GM12878 (cell line): ENCODE data around the gene NFYC. TPM values are rescaled to one million over a fixed set of nuclear protein-coding genes. Genes with fewer than 3 reads are reported as not detected.

ENCODE experiments used
- ATF7 ChIP-seq: fragments of 450-650 bp; IDR thresholded peaks from 2 replicates; pipeline ENCODE4 v1.6.1; 2016; ENCODE audit warnings: low read depth, mild to moderate bottlenecking
- CREM ChIP-seq: IDR thresholded peaks from 2 replicates; pipeline ENCODE4 v1.6.1; 2014; ENCODE audit warnings: antibody characterized with exemption, low read depth
- ETV6 ChIP-seq, 2 experiments: fragments of 450-650 bp in 1 of 2; IDR thresholded peaks in 1 of 2; conservative IDR thresholded peaks in 1 of 2; 2 replicates each; pipeline ENCODE4 v1.6.1; 2014; ENCODE audit warnings: antibody characterized with exemption in 1 of 2, borderline replicate concordance in 1 of 2, low read depth in 1 of 2, mild to moderate bottlenecking in 1 of 2, moderate library complexity in 1 of 2
- FOS ChIP-seq: IDR thresholded peaks from 3 replicates; pipeline ENCODE4 v1.6.1; 2011; ENCODE audit warnings: borderline replicate concordance; ENCODE audit not compliant: insufficient read length; ENCODE audit errors: extremely low read depth
- FOXM1 ChIP-seq: IDR thresholded peaks from 2 replicates; pipeline ENCODE4 v1.6.1; 2012; ENCODE audit warnings: low read depth, mild to moderate bottlenecking, inconsistent platforms, low read length, moderate library complexity
- HCFC1 ChIP-seq: fragments of 150-350 bp; IDR thresholded peaks from 2 replicates; pipeline ENCODE4 v1.6.1; 2014; ENCODE audit warnings: low read length
- NFYA ChIP-seq: IDR thresholded peaks from 2 replicates; pipeline ENCODE4 v1.6.1; 2011; ENCODE audit warnings: low read depth, mild to moderate bottlenecking, low read length, improper control_type of control experiment, borderline replicate concordance
- NFYB ChIP-seq: IDR thresholded peaks from 2 replicates; pipeline ENCODE4 v1.6.1; 2011; ENCODE audit warnings: low read depth, mild to moderate bottlenecking, low read length, improper control_type of control experiment, moderate library complexity; ENCODE audit not compliant: insufficient read depth
- RELA ChIP-seq: fragments of 450-650 bp; IDR thresholded peaks from 2 replicates; pipeline ENCODE4 v1.8.0; 2014; ENCODE audit warnings: borderline replicate concordance; ENCODE audit not compliant: partially characterized antibody
- SREBF1 ChIP-seq: IDR thresholded peaks from 2 replicates; pipeline ENCODE4 v1.6.1; 2012; ENCODE audit warnings: mild to moderate bottlenecking, low read length
- SUPT20H ChIP-seq: IDR thresholded peaks from 2 replicates; pipeline ENCODE4 v1.6.1; 2011; ENCODE audit warnings: low read depth, mild to moderate bottlenecking, low read length, moderate library complexity, borderline replicate concordance; ENCODE audit not compliant: control insufficient read depth
- TBL1XR1 ChIP-seq: IDR thresholded peaks from 2 replicates; pipeline ENCODE4 v1.6.1; 2012; ENCODE audit warnings: low read depth, low read length, improper control_type of control experiment
- ZNF24 ChIP-seq: fragments of 450-650 bp; IDR thresholded peaks from 2 replicates; pipeline ENCODE4 v1.6.1; 2017; ENCODE audit warnings: antibody characterized with exemption, mild to moderate bottlenecking
- polyA plus RNA-seq, 11 experiments: library from polyadenylated mRNA; depleted of rRNA in 4 of 11; unstranded in 6 of 11; stranded (reverse) in 5 of 11; fragments of >200 nt; fragmentation: Nextera tagmentation in 4 of 11; fragmentation: Illumina TruSeq in 1 of 11; extraction: Ambion mirVana in 4 of 11; extraction: Trizol in 1 of 11; gene quantifications; 1 replicate in 1 of 11; 2 replicates in 10 of 11; pipeline versions ENCODE4 v1.2.1 to v1.2.3, GENCODE V29; 2011 to 2016; ENCODE audit warnings: inconsistent platforms in 2 of 11, missing spikeins in 2 of 11, low read depth in 1 of 11
- total RNA-seq, 4 experiments: library from RNA; depleted of rRNA in 3 of 4; stranded (reverse); fragments of >200 nt in 3 of 4; fragmentation: Illumina TruSeq in 1 of 4; extraction: Trizol in 1 of 4; gene quantifications; 2 replicates each; pipeline versions ENCODE4 v1.2.1 to v1.2.3, GENCODE V29; 2013 to 2021
- TF ChIP-seq, protein P1 (sequence below): IDR thresholded peaks from 2 replicates; pipeline ENCODE4 v1.6.1; 2011; ENCODE audit warnings: low read depth, low read length, improper control_type of control experiment, borderline replicate concordance
- TF ChIP-seq, protein P2 (sequence below): fragments of 450-650 bp; IDR thresholded peaks from 2 replicates; pipeline ENCODE4 v1.6.1; 2017; ENCODE audit warnings: mild to moderate bottlenecking
- TF ChIP-seq, protein P3 (sequence below): fragments of 450-650 bp; IDR thresholded peaks from 2 replicates; pipeline ENCODE4 v1.6.1; 2016; ENCODE audit warnings: mild to moderate bottlenecking
- TF ChIP-seq, protein P4 (sequence below): fragments of 450-650 bp; formaldehyde crosslinking; IDR thresholded peaks from 2 replicates; pipeline ENCODE4 v1.4.0; 2020; ENCODE audit warnings: mild to moderate bottlenecking, moderate library complexity

NFYC gene
- total and polyA plus RNA-seq, 10 of the 15 experiments (the other 5 are each of a cell fraction or from before 2014, with no cell fraction given), result 4.3 to 84.2 (median 58.3) TPM

DNA sequence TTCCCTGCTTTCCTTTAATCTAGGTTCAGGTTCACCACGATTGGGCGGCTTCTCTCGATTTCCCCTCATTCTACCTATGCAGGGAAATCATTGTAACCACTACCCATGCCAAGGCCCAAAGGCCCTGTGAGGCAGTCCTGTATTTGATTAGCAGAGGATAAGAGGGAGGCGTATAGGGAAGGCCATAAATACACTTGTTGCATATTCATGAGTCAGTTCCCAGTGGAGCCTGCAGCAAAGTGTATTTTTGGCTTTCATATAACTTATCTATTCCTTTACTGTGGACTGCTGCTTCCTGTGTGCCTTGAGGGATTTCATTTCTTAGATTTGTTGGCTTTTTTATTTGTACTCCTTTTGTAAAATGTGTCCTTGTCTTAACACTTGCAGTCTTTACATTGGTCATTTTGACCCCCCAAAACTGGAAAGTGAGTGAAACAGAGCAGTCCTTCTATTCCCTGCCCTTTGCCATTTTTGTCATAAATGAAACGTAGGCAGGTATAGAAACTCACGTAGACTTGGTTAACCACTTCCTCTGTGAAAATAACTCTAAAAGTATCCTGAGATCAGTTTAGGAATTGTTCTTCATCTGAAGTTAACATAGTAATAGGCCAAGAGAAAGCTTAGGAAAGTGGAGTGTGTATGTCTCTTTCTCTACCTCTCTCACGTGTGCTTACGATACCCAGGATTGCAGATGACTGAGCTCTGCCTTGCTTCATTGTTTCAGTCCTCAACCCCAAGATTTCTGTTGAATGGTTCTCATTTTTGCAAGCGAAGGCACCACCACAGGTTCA, 72.4 kb downstream of the NFYC start (continued):
- TF ChIP-seq, protein P1, sequence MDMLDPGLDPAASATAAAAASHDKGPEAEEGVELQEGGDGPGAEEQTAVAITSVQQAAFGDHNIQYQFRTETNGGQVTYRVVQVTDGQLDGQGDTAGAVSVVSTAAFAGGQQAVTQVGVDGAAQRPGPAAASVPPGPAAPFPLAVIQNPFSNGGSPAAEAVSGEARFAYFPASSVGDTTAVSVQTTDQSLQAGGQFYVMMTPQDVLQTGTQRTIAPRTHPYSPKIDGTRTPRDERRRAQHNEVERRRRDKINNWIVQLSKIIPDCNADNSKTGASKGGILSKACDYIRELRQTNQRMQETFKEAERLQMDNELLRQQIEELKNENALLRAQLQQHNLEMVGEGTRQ, result no peak; the same call in 1 of the 2 replicates
- TF ChIP-seq, protein P2, sequence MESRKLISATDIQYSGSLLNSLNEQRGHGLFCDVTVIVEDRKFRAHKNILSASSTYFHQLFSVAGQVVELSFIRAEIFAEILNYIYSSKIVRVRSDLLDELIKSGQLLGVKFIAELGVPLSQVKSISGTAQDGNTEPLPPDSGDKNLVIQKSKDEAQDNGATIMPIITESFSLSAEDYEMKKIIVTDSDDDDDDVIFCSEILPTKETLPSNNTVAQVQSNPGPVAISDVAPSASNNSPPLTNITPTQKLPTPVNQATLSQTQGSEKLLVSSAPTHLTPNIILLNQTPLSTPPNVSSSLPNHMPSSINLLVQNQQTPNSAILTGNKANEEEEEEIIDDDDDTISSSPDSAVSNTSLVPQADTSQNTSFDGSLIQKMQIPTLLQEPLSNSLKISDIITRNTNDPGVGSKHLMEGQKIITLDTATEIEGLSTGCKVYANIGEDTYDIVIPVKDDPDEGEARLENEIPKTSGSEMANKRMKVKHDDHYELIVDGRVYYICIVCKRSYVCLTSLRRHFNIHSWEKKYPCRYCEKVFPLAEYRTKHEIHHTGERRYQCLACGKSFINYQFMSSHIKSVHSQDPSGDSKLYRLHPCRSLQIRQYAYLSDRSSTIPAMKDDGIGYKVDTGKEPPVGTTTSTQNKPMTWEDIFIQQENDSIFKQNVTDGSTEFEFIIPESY, result no peak
- TF ChIP-seq CREM, result peak; percentile 74
- no peak for TF ChIP-seq RELA
- TF ChIP-seq ETV6 (conservative IDR thresholded peaks at IDR 0.05 in 1 of 2, IDR thresholded peaks at IDR 0.05 in 1 of 2; ENCODE audit: borderline replicate concordance in 1 of 2, low read depth in 1 of 2), result no peak
- TF ChIP-seq NFYA, result no peak
- no peak for TF ChIP-seq TBL1XR1
- peak; percentile 47; the same call in 1 of the 2 replicates for TF ChIP-seq ATF7
- TF ChIP-seq FOS, result no peak
- no peak for TF ChIP-seq NFYB
- TF ChIP-seq SUPT20H, result no peak
- TF ChIP-seq, protein P3, sequence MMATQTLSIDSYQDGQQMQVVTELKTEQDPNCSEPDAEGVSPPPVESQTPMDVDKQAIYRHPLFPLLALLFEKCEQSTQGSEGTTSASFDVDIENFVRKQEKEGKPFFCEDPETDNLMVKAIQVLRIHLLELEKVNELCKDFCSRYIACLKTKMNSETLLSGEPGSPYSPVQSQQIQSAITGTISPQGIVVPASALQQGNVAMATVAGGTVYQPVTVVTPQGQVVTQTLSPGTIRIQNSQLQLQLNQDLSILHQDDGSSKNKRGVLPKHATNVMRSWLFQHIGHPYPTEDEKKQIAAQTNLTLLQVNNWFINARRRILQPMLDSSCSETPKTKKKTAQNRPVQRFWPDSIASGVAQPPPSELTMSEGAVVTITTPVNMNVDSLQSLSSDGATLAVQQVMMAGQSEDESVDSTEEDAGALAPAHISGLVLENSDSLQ, result no peak
- no peak for TF ChIP-seq HCFC1
- no peak for TF ChIP-seq SREBF1
- TF ChIP-seq, protein P4, sequence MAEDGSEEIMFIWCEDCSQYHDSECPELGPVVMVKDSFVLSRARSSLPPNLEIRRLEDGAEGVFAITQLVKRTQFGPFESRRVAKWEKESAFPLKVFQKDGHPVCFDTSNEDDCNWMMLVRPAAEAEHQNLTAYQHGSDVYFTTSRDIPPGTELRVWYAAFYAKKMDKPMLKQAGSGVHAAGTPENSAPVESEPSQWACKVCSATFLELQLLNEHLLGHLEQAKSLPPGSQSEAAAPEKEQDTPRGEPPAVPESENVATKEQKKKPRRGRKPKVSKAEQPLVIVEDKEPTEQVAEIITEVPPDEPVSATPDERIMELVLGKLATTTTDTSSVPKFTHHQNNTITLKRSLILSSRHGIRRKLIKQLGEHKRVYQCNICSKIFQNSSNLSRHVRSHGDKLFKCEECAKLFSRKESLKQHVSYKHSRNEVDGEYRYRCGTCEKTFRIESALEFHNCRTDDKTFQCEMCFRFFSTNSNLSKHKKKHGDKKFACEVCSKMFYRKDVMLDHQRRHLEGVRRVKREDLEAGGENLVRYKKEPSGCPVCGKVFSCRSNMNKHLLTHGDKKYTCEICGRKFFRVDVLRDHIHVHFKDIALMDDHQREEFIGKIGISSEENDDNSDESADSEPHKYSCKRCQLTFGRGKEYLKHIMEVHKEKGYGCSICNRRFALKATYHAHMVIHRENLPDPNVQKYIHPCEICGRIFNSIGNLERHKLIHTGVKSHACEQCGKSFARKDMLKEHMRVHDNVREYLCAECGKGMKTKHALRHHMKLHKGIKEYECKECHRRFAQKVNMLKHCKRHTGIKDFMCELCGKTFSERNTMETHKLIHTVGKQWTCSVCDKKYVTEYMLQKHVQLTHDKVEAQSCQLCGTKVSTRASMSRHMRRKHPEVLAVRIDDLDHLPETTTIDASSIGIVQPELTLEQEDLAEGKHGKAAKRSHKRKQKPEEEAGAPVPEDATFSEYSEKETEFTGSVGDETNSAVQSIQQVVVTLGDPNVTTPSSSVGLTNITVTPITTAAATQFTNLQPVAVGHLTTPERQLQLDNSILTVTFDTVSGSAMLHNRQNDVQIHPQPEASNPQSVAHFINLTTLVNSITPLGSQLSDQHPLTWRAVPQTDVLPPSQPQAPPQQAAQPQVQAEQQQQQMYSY (CRISPR knock-in tag), result no peak
- 0 out of 2 replicates have a peak, but pooled peaks have one; percentile 17 for TF ChIP-seq ZNF24
- 0 out of 2 replicates have a peak, but pooled peaks have one; percentile 39 for TF ChIP-seq FOXM1
